ENCODE measurements around the gene PXDC1. TPM values are rescaled to one million over a fixed set of nuclear protein-coding genes. Genes with fewer than 3 reads are reported as not detected.
A peak's percentile ranks its signal among the peaks of the same experiment; 100 is the strongest.
"Not testable (repeated sequence)": the region's sequence is repeated elsewhere in the genome, so short reads cannot be mapped to it uniquely, and the experiment has no call there.

Gene PXDC1
- total and polyA plus RNA-seq, 7 donors = 9.8 to 32.0 (median 22.5) TPM

DNA sequence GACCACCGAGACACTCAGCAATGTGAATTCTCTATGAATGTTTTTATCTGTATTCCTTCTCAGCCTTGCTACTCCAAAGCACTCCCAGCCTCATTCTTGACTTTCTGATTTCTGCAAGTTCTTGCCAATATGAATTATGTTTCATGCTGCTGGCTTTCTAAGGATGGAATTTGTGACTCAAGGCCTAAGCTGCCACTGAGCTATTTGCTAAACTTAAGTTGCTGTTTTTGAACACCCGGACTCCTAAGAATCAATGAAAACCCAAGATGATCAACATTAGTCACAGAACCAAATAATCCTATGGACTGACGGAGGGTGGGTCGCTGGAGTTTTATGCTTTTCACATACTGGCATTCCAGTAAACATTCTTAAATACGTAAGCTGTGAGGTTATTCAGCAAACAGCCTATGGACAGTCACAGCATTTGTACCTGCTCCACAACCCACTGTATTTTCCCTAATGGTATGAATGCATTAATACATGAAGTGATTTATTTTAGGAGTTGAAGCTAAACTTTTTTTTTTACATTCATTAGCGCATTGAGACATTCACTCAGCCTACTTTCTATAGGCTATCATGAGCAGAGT lies 8.2 kb upstream of the PXDC1 start:
- Histone ChIP-seq H3K9me3 (no peaks in the 10 kb centered on the region), H3K36me3 (ENCODE audit: insufficient read depth in 1 of 2, low read depth in 1 of 2) (no peaks in the 10 kb centered on the region), H3K4me1 (peaks cover 4% of the 10 kb centered on the region), H3K27ac (peak overlapping the region; percentile 15), H3K27me3 (ENCODE audit: insufficient read depth in 3 of 3, low read length in 2 of 3) (no peaks in the 10 kb centered on the region), H3K4me3 (no peak overlapping the region)
- intact Hi-C loops (cut with DNase I) = no loop called here
- DNase-seq (no peak), ATAC-seq (peak in 3 of 4 donors; percentile 34 to 73 (median 35))
- 51 to 61% (median 56%) methylated on average over 6 of the region's 6 CpGs for WGBS, 3 donors
- TF ChIP-seq, protein P1, sequence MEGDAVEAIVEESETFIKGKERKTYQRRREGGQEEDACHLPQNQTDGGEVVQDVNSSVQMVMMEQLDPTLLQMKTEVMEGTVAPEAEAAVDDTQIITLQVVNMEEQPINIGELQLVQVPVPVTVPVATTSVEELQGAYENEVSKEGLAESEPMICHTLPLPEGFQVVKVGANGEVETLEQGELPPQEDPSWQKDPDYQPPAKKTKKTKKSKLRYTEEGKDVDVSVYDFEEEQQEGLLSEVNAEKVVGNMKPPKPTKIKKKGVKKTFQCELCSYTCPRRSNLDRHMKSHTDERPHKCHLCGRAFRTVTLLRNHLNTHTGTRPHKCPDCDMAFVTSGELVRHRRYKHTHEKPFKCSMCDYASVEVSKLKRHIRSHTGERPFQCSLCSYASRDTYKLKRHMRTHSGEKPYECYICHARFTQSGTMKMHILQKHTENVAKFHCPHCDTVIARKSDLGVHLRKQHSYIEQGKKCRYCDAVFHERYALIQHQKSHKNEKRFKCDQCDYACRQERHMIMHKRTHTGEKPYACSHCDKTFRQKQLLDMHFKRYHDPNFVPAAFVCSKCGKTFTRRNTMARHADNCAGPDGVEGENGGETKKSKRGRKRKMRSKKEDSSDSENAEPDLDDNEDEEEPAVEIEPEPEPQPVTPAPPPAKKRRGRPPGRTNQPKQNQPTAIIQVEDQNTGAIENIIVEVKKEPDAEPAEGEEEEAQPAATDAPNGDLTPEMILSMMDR (IDR thresholded peaks at IDR 0.05) = no peak

- H3K4me3 ChIP-seq = no peak overlapping the region
- DNase-seq (no peak), ATAC-seq (no peak)
- peaks cover 4% of the 10 kb centered on the region for H3K4me1 ChIP-seq
- H3K27ac ChIP-seq = no peak overlapping the region
- no peaks in the 10 kb centered on the region for H3K9me3 ChIP-seq
- WGBS, 3 donors = 54 to 81% (median 69%) methylated on average over 7 of the region's 7 CpGs
- intact Hi-C loops (cut with DNase I) = no loop called here
- no peaks in the 10 kb centered on the region for H3K27me3 ChIP-seq (ENCODE audit: insufficient read depth in 3 of 3, low read length in 2 of 3)
- TF ChIP-seq, protein P1 (IDR thresholded peaks at IDR 0.05) = no peak
- no peaks in the 10 kb centered on the region for H3K36me3 ChIP-seq (ENCODE audit: insufficient read depth in 1 of 2, low read depth in 1 of 2)
These were observed 7.3 kb upstream of the PXDC1 start for GRCh38 chr6:3758842-3759144.

GRCh38 chr6:3757998-3758841 lies 6.7 kb upstream of the PXDC1 start:
- intact Hi-C loops (cut with DNase I); DNase-seq: not testable (repeated sequence)

DNA sequence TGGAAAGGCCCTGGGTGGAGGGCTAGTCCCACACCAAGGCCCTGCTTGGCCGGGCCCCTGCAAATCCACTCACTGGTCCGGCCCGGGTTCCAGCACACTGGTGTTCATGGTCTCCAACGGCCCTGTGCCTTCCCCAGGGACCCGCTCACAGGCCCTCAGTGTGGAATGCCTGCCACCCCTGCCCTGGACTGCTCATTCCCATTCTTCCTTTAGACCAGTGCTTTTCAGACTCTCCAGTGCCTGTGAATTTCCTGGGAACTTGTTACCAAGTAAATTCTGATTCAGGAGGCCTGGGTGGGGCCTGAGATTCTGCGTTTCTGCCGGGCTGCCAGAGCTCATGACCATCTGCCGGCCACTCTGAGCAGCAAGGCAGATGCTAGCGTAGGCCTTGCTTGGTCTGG lies 5.7 kb upstream of the PXDC1 start:
- TF ChIP-seq, protein P1 (IDR thresholded peaks at IDR 0.05) = no peak
- H3K27ac ChIP-seq = no peak overlapping the region
- intact Hi-C loops (cut with DNase I) = no loop called here
- no peaks in the 10 kb centered on the region for H3K9me3 ChIP-seq
- H3K36me3 ChIP-seq (ENCODE audit: insufficient read depth in 1 of 2, low read depth in 1 of 2) = no peaks in the 10 kb centered on the region
- DNase-seq (no peak), ATAC-seq (no peak)
- H3K4me3 ChIP-seq = no peak overlapping the region
- no peaks in the 10 kb centered on the region for H3K27me3 ChIP-seq (ENCODE audit: insufficient read depth in 3 of 3, low read length in 2 of 3)
- peaks cover 4% of the 10 kb centered on the region for H3K4me1 ChIP-seq
- WGBS, 3 donors = 88 to 92% (median 91%) methylated on average over 9 of the region's 9 CpGs

More at GRCh38 chr6:3757998-3758841, 6.7 kb upstream of the PXDC1 start:
- not testable (repeated sequence) for H3K36me3 ChIP-seq (ENCODE audit: insufficient read depth in 1 of 2, low read depth in 1 of 2); ATAC-seq; H3K27ac ChIP-seq; H3K4me3 ChIP-seq; H3K4me1 ChIP-seq; H3K9me3 ChIP-seq; H3K27me3 ChIP-seq (ENCODE audit: insufficient read depth in 3 of 3, low read length in 2 of 3)
- 95 to 99% (median 98%) methylated on average over 40 to 57 of the region's 57 CpGs for WGBS, 3 donors

GRCh38 chr6:3756546-3756945 lies 5.0 kb upstream of the PXDC1 start:
- H3K4me1 ChIP-seq = peaks cover 4% of the 10 kb centered on the region
- intact Hi-C loops (cut with DNase I) = no loop called here
- H3K9me3 ChIP-seq = no peaks in the 10 kb centered on the region
- H3K36me3 ChIP-seq (ENCODE audit: insufficient read depth in 1 of 2, low read depth in 1 of 2) = no peaks in the 10 kb centered on the region
- no peaks in the 10 kb centered on the region for H3K27me3 ChIP-seq (ENCODE audit: insufficient read depth in 3 of 3, low read length in 2 of 3)
- TF ChIP-seq, protein P1 (IDR thresholded peaks at IDR 0.05) = no peak
- no peak for ATAC-seq
- no peak for DNase-seq
- no peak overlapping the region for H3K4me3 ChIP-seq
- no peak overlapping the region for H3K27ac ChIP-seq
- WGBS, 3 donors = 73 to 83% (median 78%) methylated on average over 3 of the region's 3 CpGs
